NCI-H2107 (cell line): Measurements from ENCODE around the gene VWDE.

Experiments used
- DNase-seq: peaks from one replicate; lab custom pipeline; 2025; lab: John Stamatoyannopoulos, UW

The VWDE gene

DNA sequence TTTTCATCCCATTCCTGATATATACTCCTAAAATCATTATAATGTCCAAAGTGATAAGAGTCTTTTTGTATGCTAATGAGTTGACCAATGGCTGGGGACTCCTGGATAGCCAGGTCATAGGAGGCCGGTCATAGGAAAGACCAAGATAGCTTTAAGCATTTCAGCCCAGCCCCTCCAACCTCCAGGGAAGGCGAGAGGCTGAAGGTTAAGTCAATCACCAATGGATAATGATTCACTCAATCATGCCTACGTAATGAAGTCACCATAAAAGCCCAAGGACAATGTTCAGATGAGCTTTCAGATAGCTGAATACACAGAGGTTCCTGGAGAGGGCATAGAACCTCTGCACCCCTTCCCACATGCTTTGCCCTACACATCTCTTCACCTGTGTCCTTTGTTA is 75.7 kb downstream of the VWDE start:
- no peak for DNase-seq

DNA sequence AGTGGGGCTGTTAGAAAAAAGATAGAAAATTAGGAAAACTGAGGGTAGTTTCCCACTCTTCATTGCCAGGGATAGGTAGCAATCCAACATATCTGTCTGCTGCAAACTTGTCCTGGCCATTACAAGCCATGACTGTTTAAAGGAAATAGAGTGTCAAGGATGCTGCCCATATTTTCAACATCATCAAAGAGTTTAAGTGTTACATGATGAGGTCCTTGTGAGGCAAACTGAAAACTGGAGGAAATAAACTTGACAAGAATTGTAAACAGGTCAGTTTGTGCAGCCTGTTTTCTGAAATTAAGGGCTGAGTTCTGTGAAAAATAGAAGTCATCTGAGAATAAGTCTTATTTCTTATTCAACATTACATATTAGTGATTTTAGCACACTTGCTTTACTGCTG is 78.0 kb downstream of the VWDE start:
- no peak for DNase-seq

DNA sequence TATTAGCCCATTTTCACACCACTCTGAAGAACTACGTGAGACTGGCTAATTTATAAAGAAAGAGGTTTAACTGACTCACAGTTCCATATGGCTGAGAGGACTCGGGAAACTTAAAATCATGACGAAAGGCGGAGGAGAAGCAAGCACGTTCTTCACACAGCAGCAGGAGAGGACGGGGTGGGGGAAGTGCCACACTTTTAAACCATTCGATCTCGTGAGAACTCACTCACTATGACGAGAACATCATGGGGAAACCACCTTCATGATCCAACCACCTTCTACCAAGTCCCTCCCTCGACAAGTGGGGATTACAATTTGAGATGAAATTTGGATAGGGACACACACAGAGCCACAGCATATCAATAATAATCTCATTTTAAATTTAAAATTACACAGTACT is 80.2 kb downstream of the VWDE start:
- DNase-seq, result no peak

DNA sequence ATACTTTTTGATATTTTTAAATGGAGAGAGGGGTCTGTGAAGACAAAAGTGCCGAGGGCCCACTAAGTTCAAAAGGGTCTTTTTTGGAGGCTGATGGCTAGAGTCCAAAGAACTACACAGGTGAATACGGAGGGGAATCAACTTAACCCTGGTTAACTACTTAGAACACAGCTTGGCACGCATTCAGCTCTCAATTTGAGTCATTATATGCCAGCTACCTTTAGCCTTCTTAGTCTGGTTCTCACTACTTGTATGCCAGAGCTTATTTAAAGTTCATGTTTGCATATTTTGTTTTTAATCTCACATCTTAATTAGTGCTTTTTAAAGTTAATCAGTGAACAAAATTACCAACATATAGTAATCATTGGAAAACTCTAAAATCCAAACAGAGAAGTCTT is 80.8 kb downstream of the VWDE start:
- no peak for DNase-seq

DNA sequence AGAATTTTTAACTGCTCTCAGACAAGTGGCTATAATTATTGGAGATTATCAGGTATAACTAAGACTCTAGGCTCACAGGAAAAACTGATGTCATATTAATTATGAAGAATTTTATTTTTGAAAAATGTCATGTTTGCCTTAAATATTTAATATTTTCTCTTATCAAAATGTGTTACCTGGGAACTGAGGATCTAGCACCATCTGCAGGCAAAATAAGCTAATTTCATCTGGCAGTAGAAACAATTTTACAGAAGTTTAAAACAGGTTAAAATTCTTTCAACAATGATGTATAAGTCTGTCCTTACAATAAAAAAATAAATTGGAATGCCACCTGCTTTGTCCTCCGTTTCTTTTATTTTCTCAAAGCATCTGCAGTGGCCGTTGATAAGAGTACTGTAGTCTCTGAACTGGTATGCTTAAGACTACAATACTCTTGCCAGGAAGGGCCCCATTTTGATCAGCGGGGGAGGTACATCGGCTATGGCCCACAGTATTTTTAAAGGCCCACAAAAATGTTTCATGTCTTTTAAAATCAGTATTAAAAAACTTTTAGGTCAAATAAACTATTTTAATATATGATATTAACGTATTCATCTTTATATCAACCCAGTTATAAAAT is 81.3 kb downstream of the VWDE start:
- DNase-seq, result no peak

DNA sequence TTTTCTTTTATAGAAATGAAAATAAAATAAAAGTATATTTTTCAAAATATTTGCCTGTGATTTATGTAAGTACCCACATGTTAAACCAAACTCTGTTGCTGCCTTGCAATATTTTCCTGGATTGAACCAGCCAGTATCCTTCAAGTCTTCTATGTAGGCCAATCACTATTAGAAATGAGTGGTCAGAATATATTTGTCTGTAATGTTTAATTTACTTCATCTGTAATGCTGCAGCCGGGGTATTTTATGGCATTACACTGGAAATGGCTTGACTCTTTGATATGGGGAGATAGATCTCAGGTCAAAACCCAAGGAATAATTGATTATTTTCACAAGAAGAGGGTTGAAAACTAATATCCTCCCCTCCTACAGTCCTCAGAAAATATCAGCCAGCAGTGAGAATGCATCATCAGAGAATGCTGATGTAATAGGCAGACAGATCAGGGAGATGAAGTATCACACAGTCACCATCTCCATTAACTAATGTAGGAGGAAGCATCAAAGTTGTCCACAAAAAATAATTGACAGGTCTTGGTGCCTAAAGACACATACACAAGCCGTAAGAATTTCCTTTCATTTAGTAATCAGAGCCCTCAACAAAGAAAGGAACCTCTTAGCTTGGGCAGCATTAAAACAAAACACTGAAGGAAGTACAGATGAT is 82.5 kb downstream of the VWDE start:
- DNase-seq, result no peak

DNA sequence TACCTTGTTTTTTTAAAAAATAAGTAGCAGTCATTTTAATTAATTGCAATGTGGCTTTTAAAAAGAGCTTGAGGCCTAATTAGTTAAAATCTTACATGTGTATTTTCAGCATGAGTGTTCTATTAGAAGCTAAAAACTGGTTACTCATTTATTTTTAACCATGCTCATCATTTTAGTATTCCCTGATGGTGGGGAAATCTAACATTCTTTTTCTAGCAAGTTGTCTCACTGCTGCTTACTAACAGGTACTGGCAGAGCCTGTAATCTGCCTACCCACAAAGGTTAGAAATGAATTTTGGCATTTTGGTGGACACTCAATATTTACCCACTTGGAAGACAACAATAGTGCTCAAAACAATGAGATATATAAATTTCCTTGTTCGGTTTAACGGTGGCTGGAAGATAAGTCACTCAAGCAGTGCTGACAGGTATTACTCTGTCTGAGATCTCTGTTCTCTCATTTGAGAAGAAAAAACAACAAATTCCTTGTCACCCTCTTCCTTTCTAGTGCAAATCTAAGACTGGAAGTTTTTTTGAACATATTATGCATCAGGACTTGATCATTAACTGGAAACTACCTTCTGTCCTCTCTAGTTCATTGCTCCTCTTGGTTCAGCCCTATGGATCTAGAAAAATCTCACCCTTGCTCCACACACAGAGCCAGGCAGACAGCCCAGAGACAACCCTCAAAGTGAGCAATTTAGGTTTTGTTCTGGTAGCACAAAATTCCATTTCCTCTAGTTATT is 83.3 kb downstream of the VWDE start:
- no peak for DNase-seq

DNA sequence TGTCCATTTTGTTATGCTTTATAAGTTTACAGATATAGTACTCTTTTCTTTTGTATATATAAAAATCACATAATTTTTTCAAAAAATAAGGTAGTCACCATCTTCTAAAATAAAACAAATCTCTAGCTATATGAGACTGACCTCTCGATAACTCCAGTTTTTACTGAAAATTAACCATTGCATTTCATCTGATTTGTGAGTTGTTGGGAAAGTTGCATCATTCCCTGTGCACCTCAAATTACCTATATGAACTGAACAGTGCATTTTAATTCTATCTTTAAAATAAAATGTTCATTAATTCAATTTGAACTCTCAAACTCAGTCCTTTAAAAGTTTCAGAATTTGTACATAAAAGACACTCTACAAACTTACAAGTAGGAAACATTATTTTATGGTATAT is 86.0 kb downstream of the VWDE start:
- DNase-seq, result no peak

DNA sequence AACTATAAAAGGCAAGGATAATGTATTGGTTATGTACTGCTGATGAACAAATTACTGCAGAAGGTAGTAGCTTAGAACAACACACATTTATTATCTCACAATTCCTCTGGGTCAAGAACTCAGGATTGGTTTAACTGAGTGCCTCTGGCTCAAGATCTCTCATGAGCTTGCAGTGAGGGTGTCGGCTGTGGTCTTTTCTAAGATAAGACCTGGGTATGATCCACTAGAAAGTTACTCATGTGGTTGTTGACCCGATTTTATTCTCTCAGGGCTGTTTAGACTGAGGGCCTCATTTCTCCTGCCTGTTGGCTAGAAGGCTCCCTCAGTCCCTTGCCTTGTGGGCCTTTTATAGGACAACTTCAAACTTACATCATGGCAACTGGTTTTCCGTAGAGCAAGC is 86.7 kb downstream of the VWDE start:
- DNase-seq, result no peak

DNA sequence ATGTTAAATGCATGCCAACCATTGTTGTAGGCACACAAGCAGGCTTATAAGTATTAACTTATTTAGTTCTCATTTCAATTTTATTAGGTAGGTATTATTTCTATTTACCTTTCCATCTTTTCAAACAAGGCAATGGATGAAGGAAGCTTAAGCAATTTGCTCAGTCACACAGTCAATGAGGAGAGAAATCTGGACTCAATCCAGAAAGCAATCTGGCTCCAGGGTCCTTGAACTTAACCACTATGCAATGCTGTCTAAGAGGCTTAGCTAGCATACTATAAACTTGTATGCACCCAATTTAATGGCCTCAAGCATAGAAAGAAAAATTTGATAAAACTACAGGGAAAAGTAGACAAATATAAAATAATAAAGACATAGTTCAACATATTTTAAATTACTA is 88.6 kb downstream of the VWDE start:
- DNase-seq, result peak; percentile 73

DNA sequence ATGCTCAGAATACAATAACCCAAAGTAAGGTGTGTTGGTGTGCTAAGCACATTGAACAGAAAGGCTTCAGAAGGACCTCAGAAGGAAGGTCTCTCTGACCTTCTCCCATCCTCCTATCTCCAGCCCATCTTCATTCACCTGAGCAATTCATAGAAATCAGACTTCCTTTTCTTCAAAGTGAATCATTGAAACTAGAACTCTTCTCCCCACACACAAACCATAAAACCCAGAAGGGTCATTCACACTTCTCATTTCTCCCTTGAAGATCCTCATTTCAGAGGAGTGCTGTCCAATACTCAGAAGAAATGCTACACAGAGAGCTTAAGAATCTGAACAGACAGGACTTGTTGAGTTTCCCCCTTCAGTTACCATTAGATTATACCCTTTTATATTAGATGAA is 89.5 kb downstream of the VWDE start:
- DNase-seq, result no peak

DNA sequence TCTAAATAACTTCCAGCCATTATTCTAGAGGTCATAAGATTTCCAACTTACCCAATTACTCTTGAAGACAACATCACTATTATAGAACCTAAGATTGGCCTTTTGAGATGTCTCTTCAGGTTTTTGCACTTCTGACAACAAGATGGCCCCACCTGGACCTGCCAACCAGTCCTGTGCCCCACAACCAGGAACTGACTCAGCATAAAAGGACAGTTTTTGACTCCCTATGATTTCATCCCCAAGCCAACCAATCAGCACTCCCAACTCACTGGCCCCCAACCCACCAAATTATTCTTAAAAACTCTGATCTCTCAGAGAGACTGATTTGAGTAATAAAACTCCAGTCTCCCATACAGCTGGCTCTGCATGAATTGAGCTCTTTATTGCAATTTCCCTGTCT is 98.2 kb downstream of the VWDE start:
- DNase-seq, result no peak

DNA sequence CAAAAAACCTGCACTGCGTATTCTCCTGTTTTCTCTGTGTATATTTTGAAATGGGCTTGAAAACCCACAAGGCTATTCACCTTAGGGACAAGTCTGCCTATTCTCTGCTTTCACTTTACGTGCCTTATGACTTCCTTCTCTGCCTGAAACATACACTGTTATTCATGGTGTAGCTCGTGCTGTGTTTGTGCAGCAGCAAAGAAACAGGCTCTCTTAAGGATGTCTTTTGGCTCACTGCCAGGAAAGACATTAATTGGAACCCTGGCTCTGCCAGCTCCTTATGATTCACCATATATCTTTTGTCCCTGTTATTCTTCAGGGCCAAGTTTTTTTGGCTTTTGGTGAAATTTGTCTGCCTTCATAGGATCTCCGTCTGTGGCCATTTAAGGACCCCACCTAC is 100.2 kb downstream of the VWDE start:
- no peak for DNase-seq

DNA sequence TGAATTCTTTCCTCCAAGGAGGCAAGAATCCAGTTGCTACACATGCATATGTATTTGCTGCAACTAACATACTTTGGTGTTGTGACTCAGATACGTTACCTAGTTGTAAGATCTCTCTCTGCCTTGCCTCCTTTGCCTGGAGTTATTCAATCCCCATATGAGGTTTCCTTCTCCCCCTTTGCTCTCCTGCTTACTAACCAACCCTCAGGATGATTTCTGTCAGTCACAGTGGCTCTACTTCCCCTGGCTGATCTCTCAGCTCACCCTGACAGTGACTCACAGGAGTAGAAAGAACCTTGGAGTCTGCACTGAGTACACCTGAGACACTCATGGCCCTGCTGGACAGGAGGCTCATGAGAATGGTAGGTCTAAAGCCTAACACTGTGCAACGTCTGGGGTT is 100.6 kb downstream of the VWDE start:
- DNase-seq, result no peak

DNA sequence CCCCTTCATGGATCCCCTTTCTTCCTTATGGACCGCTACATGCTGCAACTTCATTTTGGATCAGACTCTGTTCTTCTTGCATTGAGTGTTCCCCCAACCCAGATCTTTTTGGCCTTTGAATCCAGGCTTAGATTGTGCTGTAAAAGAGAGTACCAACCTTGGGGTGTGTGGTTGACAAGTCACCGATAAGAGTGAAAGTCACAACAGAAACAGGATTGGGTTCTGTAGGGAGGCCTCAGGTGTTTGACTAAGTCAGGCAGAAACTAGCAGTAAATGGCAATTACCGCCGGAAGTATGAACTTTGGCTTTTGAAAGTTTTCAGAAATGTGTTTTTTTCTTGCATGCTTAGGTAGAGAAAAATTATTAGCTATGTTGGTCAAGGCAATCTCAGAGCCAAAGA is 103.2 kb downstream of the VWDE start:
- DNase-seq, result no peak

DNA sequence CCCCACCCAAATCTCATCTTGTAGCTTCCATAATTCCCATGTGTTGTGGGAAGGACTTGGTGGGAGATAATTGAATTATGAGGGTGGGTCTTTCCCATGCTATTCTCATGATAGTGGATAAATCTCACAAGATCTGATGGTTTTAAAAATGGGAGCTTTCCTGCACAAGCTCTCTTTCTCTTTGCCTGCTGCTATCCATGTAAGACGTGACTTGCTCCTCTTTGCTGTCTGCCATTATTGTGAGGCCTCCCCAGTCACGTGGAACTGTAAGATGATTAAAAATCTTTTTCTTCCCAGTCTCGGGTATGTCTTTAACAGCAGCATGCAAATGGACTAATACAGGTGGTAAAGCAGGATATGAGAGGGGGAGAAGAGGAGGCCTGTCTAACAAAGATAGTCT is 104.3 kb downstream of the VWDE start:
- DNase-seq, result no peak

DNA sequence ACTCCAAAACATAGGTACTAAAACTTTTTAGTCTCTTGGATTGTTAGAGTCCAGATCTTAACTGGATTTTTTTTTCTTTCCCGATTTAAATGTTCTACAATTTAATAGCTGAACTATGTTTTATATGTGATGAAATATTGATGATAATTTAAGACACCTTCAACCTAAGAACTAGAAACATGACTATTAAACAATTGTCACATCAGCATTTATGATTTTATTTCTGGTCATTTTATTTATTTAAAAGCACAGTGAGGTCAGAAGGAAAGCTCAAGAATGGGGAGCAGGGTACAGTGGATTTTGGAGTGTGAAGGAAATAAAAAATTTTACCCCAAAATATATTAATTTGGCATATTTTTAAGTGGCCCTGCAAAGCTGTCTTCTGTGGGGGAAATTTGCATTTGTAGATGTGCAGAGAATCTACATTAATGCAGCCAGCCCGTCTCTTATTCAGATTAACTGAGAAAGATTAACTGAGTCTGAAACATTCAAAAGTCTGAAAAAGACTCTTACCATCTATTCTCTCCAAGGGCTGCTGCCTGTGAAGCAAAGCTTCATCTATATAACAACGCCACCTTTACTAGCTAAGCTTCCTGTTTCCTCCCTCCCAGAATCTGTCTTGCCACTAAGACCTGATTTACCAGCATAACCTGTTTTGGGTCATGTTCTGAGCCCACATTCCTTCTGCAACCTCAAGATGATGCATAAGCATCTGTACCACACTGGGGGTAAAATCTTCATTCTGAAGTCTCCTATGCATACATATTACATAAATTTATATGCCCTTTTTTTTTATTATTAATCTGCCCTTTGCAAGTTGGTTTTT is 106.2 kb downstream of the VWDE start:
- no peak for DNase-seq

DNA sequence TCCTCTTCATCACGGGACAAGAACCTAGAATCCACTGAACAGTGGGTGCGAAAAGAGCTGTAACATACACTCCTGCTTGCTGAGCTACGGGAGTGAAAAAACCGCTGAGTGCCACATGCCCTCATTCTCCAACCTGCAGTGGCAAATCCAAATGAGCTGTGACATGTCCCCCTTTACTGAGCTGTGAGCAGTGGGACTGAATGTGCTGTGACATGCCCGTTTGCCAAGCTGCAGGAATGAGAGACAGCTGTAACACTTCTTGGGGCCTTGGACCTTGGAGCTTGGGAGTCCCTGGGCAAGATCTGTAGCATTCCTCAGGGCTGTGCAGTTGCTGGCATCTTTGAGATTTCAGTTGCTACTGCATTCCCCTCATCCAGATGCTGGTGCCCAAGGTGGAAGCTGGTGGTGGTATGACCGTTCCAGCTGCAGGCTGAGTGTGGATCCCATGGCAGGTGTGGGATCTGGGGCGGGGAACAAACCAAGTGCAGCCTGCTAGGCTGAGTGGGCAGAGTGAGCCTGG is 107.6 kb downstream of the VWDE start:
- DNase-seq, result no peak

DNA sequence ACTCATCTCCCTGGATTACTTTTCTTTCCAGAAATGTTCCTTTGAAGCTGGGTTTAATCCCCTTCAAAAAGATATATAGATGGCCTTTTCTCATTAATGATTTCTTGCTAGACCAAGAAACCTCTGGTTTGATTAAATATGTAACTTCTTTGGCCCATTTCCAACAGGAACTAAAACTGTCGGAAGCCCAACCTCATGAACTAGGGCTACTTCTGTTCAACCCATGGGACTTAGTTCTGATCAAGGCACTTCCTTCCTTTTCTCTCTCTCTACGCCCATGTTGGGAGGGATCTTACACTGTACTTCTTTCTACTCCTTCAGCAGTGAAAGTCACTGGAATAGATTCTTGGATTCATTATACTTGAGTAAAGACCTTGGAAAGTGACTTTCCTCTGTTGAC is 109.0 kb downstream of the VWDE start:
- DNase-seq, result no peak

DNA sequence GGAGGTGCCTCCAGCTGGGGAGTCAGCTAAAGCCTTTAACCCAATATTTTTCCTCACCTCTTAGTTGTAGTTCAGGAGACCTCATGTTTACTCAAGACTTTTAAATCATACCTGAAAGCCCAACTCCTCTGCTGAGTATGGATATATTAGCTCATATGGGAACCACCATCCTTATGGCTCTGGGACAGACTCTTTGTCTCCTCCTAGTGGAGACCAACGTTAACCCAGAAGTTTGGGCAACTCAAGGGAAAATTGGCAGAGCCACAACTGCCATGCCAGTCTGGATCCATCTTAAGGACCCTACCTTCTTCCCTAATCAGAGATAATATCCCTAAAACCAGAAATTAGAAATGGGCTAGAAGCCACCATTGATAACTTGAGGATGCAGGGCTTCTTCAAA is 111.8 kb downstream of the VWDE start:
- no peak for DNase-seq

DNA sequence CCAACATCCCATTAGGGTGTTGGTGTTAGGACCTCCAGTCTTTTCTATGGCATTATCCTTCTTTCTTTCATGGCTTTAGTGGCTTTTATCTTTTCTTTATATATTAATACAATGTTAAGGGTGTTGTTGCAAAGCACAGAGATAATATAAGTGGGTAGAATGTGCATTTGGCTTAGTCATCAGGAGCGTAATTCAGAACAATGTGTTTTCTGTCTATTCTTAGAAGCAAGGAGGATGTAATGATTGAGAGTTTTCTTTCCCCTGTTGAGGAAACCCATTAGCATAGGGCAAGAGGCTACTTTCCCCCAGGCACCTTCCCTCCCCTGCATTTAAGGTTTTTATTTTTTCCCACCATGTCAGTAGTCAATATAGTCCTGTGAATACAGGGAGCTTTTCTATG is 112.9 kb downstream of the VWDE start:
- DNase-seq, result no peak

DNA sequence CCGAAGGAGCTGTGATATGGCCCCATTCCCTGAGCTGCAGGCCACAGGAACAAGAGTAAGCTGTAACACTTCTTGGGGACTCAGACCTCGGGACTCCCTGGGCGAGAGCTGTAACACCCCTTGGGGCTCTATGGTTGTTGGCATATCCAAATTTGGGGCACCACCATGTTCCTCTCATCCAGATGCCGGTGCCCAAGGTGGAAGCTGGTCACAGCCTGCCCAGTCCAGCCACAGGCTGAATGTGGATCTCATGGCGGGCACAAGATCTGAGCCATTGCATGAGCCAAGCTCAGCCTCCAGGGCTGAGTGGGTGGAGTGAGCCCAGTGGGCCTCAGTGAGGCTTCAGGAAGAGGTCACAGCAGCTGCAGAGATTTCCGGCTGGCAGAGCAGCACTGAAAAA is 113.7 kb downstream of the VWDE start:
- no peak for DNase-seq

DNA sequence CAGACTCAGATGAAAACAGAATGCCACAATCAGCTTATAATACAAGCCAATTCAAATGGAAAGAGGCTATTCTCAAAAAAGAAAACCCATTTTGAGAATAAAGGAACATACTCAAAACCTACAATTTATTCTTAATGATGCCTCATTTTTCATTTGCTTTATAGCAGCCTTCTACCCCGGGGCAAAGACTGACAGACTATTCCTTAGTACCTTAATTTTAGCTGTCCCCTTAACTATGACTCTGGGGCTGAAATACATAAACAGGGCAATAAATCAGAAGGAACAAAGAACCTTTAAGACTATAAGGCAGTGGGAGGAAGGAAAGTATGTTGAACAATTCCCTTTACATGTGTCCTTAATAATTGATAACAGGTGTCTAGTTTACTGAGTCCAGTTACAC is 115.8 kb downstream of the VWDE start:
- no peak for DNase-seq
